ENCODE results near the gene ZNF644.
A peak's percentile ranks its signal among the peaks of the same experiment; 100 is the strongest.
"Not testable (repeated sequence)": the region's sequence is repeated elsewhere in the genome, so short reads cannot be mapped to it uniquely, and the experiment has no call there.

The ZNF644 gene

DNA sequence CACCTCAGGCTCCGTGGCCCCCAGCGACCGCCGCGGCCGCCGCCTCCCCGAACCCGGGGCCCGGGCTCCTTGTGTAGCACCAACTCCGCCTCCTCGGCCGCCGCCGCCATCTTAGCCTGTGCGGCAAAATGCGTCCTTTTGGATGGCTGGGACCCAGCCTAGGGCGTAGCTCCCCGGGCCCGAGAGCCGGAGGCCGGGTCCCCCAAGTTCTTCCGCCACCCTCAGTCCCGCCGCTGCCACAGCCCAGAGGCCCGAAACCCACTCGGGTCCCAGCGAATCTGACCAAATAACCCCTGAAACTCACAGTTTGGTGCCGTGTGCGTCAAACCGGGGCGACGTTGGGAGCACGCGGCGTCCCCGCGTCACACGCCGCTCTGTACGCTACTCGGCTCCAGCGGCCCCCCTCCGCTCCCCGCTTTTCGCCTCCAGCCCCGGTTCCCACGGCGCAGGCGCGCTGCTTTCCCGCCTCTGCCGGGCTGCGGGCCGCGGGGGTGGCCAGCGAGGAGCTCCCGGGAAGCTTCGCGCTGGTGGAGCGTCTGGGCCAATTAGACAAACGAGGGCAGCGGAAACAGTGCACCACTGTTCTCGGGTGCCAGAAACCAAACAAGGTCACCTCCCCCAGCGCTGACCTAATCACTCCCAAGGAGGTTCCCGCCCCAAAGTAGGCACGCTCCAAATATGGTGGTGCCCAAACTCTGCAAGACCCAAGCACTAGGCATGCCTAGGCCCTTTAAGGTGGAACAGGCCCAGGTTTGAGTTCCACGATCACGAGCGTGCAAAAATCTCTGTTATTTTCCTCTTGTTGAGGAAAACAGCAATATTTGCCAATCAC, at the start of gene ZNF644:
TSS of gene ZNF644 (minus strand) at position 350 of the 832 bp plus-strand sequence. CDS start 39,682 bp downstream, outside the sequence.
- H3K4me1 ChIP-seq (ENCODE audit: control insufficient read depth in 2 of 2, insufficient read depth in 2 of 2, low read length in 2 of 2): peaks cover 20 to 25% of the 10 kb centered on the region in 2 donors
- peak within 1 kb of the TSS; percentile 92 to 93 for H3K4me3 ChIP-seq (ENCODE audit: low read length in 2 of 2)
- H3K27ac ChIP-seq (ENCODE audit: low read depth in 2 of 2, low read length in 2 of 2): peak within 1 kb of the TSS; percentile 99
- peak within 1 kb of the TSS; percentile 97 to 98 for H3K9ac ChIP-seq (ENCODE audit: low read depth in 1 of 2, low read length in 2 of 2)
- H3K36me3 ChIP-seq (ENCODE audit: control insufficient read depth in 2 of 2, insufficient read depth in 2 of 2, low read length in 2 of 2): no peaks in the 10 kb centered on the region
- no peaks in the 10 kb centered on the region for H3K27me3 ChIP-seq (ENCODE audit: control insufficient read depth in 2 of 2, insufficient read depth in 2 of 2, low read length in 2 of 2)
- no peaks in the 10 kb centered on the region for H3K9me3 ChIP-seq (ENCODE audit: control insufficient read depth in 2 of 2, low read length in 2 of 2)

DNA sequence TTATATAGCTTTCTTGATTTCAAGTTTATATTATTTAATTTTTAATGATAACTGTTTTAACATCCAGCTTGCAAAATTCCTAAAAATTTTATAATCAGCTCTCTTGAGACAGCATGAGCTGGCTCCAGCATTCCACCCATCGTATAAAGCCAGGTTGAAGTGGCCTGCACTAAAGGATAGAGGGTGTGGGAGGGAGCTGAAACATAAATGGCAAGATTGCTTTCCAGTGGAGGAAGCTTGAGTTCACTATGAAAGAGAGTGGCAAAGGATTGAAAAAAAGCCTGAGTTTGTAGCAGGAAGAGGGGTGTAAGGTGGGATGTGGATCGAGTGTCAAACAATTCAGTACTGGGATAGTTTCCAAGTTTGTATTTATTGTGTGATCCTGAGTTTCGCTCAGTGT, 48.5 kb upstream of the ZNF644 start:
- Histone ChIP-seq H3K4me3 (ENCODE audit: low read length in 2 of 2) (no peak overlapping the region), H3K9ac (ENCODE audit: low read depth in 1 of 2, low read length in 2 of 2) (no peak overlapping the region), H3K36me3 (ENCODE audit: control insufficient read depth in 2 of 2, insufficient read depth in 2 of 2, low read length in 2 of 2) (no peaks in the 10 kb centered on the region), H3K4me1 (ENCODE audit: control insufficient read depth in 2 of 2, insufficient read depth in 2 of 2, low read length in 2 of 2) (peaks cover 0 to 2% of the 10 kb centered on the region in 2 donors), H3K9me3 (ENCODE audit: control insufficient read depth in 2 of 2, low read length in 2 of 2) (no peaks in the 10 kb centered on the region), H3K27me3 (ENCODE audit: control insufficient read depth in 2 of 2, insufficient read depth in 2 of 2, low read length in 2 of 2) (no peaks in the 10 kb centered on the region), H3K27ac (ENCODE audit: low read depth in 2 of 2, low read length in 2 of 2) (no peak overlapping the region)

DNA sequence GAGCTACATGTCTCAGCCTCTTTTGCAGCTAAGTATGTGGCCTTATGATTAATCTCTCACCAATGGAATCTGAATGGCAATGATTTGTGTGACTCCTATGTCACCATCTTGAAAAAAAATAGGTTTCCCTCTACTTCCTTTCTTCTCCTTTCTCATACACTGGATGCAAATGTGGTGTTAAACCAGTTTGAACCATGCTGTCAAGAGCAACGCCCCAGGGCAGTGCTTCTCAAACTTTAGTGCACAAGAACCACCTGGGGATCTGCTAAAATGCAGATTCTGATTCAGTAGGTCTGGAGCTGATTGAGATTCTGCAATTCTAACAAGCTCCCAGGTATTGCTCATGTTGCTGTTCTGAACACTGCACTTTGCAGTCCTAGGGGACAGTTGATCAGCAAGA, 44.7 kb upstream of the ZNF644 start:
- Histone ChIP-seq H3K4me1 (ENCODE audit: control insufficient read depth in 2 of 2, insufficient read depth in 2 of 2, low read length in 2 of 2) (no peaks in the 10 kb centered on the region), H3K36me3 (ENCODE audit: control insufficient read depth in 2 of 2, insufficient read depth in 2 of 2, low read length in 2 of 2) (no peaks in the 10 kb centered on the region), H3K4me3 (ENCODE audit: low read length in 2 of 2) (no peak overlapping the region), H3K27me3 (ENCODE audit: control insufficient read depth in 2 of 2, insufficient read depth in 2 of 2, low read length in 2 of 2) (no peaks in the 10 kb centered on the region), H3K27ac (ENCODE audit: low read depth in 2 of 2, low read length in 2 of 2) (no peak overlapping the region), H3K9me3 (ENCODE audit: control insufficient read depth in 2 of 2, low read length in 2 of 2) (peaks cover 0 to 3% of the 10 kb centered on the region in 2 donors), H3K9ac (ENCODE audit: low read depth in 1 of 2, low read length in 2 of 2) (no peak overlapping the region)

DNA sequence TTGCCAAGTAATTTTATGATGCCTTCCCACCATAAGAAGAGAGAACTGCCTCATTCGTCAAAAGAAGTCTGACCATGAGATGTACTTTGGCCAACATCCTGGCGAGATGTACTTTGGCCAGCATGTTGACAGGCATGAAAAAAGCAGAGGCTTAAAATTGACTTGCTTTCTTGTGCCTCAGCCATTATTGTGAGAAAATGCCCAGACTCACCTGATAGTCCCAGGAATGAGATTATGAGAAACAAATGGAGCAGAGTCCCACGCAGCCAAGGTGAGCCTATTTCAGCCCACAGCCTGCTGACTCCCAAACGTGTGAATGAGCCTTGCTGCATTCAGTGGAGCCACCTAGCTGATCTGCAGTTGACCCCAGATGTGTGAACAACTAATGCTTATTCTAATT, 43.5 kb upstream of the ZNF644 start:
- Histone ChIP-seq H3K4me1 (ENCODE audit: control insufficient read depth in 2 of 2, insufficient read depth in 2 of 2, low read length in 2 of 2) (no peaks in the 10 kb centered on the region), H3K27me3 (ENCODE audit: control insufficient read depth in 2 of 2, insufficient read depth in 2 of 2, low read length in 2 of 2) (no peaks in the 10 kb centered on the region), H3K27ac (ENCODE audit: low read depth in 2 of 2, low read length in 2 of 2) (no peak overlapping the region), H3K4me3 (ENCODE audit: low read length in 2 of 2) (no peak overlapping the region), H3K36me3 (ENCODE audit: control insufficient read depth in 2 of 2, insufficient read depth in 2 of 2, low read length in 2 of 2) (no peaks in the 10 kb centered on the region), H3K9ac (ENCODE audit: low read depth in 1 of 2, low read length in 2 of 2) (no peak overlapping the region), H3K9me3 (ENCODE audit: control insufficient read depth in 2 of 2, low read length in 2 of 2) (peaks cover 0 to 3% of the 10 kb centered on the region in 2 donors)

- H3K4me1 ChIP-seq (ENCODE audit: control insufficient read depth in 2 of 2, insufficient read depth in 2 of 2, low read length in 2 of 2): not testable (repeated sequence)
Measured at GRCh38 chr1:91063403-91063802, 41.6 kb upstream of the ZNF644 start.

GRCh38 chr1:91059157-91059556, 37.3 kb upstream of the ZNF644 start:
- Histone ChIP-seq H3K9ac (ENCODE audit: low read depth in 1 of 2, low read length in 2 of 2) (no peak overlapping the region), H3K27me3 (ENCODE audit: control insufficient read depth in 2 of 2, insufficient read depth in 2 of 2, low read length in 2 of 2) (no peaks in the 10 kb centered on the region), H3K27ac (ENCODE audit: low read depth in 2 of 2, low read length in 2 of 2) (no peak overlapping the region), H3K4me1 (ENCODE audit: control insufficient read depth in 2 of 2, insufficient read depth in 2 of 2, low read length in 2 of 2) (no peaks in the 10 kb centered on the region), H3K4me3 (ENCODE audit: low read length in 2 of 2) (no peak overlapping the region), H3K9me3 (ENCODE audit: control insufficient read depth in 2 of 2, low read length in 2 of 2) (no peaks in the 10 kb centered on the region), H3K36me3 (ENCODE audit: control insufficient read depth in 2 of 2, insufficient read depth in 2 of 2, low read length in 2 of 2) (no peaks in the 10 kb centered on the region)

More at GRCh38 chr1:91063403-91063802, 41.6 kb upstream of the ZNF644 start:
- H3K27ac ChIP-seq (ENCODE audit: low read depth in 2 of 2, low read length in 2 of 2); H3K9me3 ChIP-seq (ENCODE audit: control insufficient read depth in 2 of 2, low read length in 2 of 2); H3K4me3 ChIP-seq (ENCODE audit: low read length in 2 of 2); H3K36me3 ChIP-seq (ENCODE audit: control insufficient read depth in 2 of 2, insufficient read depth in 2 of 2, low read length in 2 of 2); H3K9ac ChIP-seq (ENCODE audit: low read depth in 1 of 2, low read length in 2 of 2); H3K27me3 ChIP-seq (ENCODE audit: control insufficient read depth in 2 of 2, insufficient read depth in 2 of 2, low read length in 2 of 2): not testable (repeated sequence)

DNA sequence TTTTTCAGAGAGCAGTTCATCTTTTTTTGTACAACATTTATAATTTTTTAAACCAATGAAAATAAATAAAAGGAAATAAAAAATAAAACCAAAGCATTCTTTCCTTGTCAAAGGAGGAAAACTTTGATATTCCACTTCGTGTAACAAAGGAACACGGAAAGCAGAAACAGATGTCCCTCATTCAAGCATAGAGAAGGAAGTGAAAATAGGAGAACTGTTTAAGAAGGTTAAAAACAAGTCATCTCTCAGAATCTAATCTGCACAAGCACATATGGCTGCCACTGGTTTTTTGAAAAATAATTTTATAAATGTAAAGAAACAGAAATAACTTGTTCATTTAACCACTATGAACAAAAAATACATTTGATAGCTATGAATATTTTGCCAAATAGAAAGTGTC, 35.9 kb upstream of the ZNF644 start:
- Histone ChIP-seq H3K9ac (ENCODE audit: low read depth in 1 of 2, low read length in 2 of 2) (no peak overlapping the region), H3K9me3 (ENCODE audit: control insufficient read depth in 2 of 2, low read length in 2 of 2) (no peaks in the 10 kb centered on the region), H3K27me3 (ENCODE audit: control insufficient read depth in 2 of 2, insufficient read depth in 2 of 2, low read length in 2 of 2) (no peaks in the 10 kb centered on the region), H3K4me3 (ENCODE audit: low read length in 2 of 2) (no peak overlapping the region), H3K4me1 (ENCODE audit: control insufficient read depth in 2 of 2, insufficient read depth in 2 of 2, low read length in 2 of 2) (no peaks in the 10 kb centered on the region), H3K27ac (ENCODE audit: low read depth in 2 of 2, low read length in 2 of 2) (no peak overlapping the region), H3K36me3 (ENCODE audit: control insufficient read depth in 2 of 2, insufficient read depth in 2 of 2, low read length in 2 of 2) (no peaks in the 10 kb centered on the region)

- Histone ChIP-seq H3K27me3 (ENCODE audit: control insufficient read depth in 2 of 2, insufficient read depth in 2 of 2, low read length in 2 of 2) (no peaks in the 10 kb centered on the region), H3K27ac (ENCODE audit: low read depth in 2 of 2, low read length in 2 of 2) (no peak overlapping the region), H3K9me3 (ENCODE audit: control insufficient read depth in 2 of 2, low read length in 2 of 2) (no peaks in the 10 kb centered on the region)
Measured at GRCh38 chr1:91054780-91055481, 33.1 kb upstream of the ZNF644 start.

DNA sequence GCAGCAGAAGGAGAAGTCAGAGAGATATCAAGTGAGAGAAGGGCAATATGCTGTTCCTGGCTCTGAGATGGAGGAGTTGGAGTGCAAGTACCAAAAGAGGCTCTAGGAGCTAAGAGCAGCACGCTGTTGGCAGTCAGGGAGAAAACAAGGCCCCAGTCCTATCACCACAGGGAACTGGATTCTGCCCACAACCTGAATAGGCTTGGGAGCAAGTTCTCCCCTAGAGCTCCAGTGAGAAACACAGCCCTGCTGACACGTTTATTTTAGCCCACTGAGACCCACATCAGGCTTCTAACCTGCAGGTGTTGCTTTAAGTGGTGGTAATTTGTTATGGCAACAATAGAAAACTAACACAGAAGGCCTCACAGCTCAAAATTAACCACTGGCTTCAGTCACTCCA, 31.8 kb upstream of the ZNF644 start:
- H3K9ac ChIP-seq (ENCODE audit: low read depth in 1 of 2, low read length in 2 of 2): no peak overlapping the region
- no peak overlapping the region for H3K4me3 ChIP-seq (ENCODE audit: low read length in 2 of 2)
- H3K4me1 ChIP-seq (ENCODE audit: control insufficient read depth in 2 of 2, insufficient read depth in 2 of 2, low read length in 2 of 2): no peaks in the 10 kb centered on the region
- H3K36me3 ChIP-seq (ENCODE audit: control insufficient read depth in 2 of 2, insufficient read depth in 2 of 2, low read length in 2 of 2): no peaks in the 10 kb centered on the region
- no peaks in the 10 kb centered on the region for H3K27me3 ChIP-seq (ENCODE audit: control insufficient read depth in 2 of 2, insufficient read depth in 2 of 2, low read length in 2 of 2)
- H3K9me3 ChIP-seq (ENCODE audit: control insufficient read depth in 2 of 2, low read length in 2 of 2): no peaks in the 10 kb centered on the region
- H3K27ac ChIP-seq (ENCODE audit: low read depth in 2 of 2, low read length in 2 of 2): no peak overlapping the region

More at GRCh38 chr1:91054780-91055481, 33.1 kb upstream of the ZNF644 start:
- Histone ChIP-seq H3K4me1 (ENCODE audit: control insufficient read depth in 2 of 2, insufficient read depth in 2 of 2, low read length in 2 of 2) (no peaks in the 10 kb centered on the region), H3K4me3 (ENCODE audit: low read length in 2 of 2) (no peak overlapping the region), H3K36me3 (ENCODE audit: control insufficient read depth in 2 of 2, insufficient read depth in 2 of 2, low read length in 2 of 2) (no peaks in the 10 kb centered on the region), H3K9ac (ENCODE audit: low read depth in 1 of 2, low read length in 2 of 2) (no peak overlapping the region)

DNA sequence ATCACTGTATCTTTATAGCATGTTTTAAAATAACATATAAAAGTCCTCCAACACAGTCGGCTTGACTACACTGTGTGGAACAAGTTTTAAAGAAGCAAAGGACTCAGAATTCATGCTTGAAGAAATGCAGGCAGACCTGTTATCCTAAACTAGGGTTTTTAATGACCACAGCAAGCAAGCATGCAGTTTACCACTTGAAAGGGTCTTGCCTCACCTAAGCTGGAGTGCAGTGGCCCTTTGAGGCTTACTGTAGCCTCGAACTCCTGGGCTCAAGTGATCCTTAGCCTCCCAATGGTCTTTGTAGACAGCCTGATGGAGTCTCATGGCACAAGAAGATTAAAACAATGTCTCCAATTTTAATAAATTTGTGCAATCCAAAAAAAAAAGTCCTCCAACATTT, 27.7 kb upstream of the ZNF644 start:
- not testable (repeated sequence) for H3K9ac ChIP-seq (ENCODE audit: low read depth in 1 of 2, low read length in 2 of 2); H3K4me3 ChIP-seq (ENCODE audit: low read length in 2 of 2); H3K27me3 ChIP-seq (ENCODE audit: control insufficient read depth in 2 of 2, insufficient read depth in 2 of 2, low read length in 2 of 2); H3K36me3 ChIP-seq (ENCODE audit: control insufficient read depth in 2 of 2, insufficient read depth in 2 of 2, low read length in 2 of 2); H3K27ac ChIP-seq (ENCODE audit: low read depth in 2 of 2, low read length in 2 of 2); H3K4me1 ChIP-seq (ENCODE audit: control insufficient read depth in 2 of 2, insufficient read depth in 2 of 2, low read length in 2 of 2); H3K9me3 ChIP-seq (ENCODE audit: control insufficient read depth in 2 of 2, low read length in 2 of 2)
